ENCODE measurements around the gene MYL3.
A peak's percentile ranks its signal among the peaks of the same experiment; 100 is the strongest.

MYL3 gene

GRCh38 chr3:46883054-46883829 lies 20.0 kb upstream of the MYL3 start:
- DNase-seq (ENCODE audit: low read depth): no peak

GRCh38 chr3:46882377-46883053 lies 19.3 kb upstream of the MYL3 start:
- no peak for DNase-seq (ENCODE audit: low read depth)

GRCh38 chr3:46881596-46882376 lies 18.5 kb upstream of the MYL3 start:
- no peak for DNase-seq (ENCODE audit: low read depth)

- DNase-seq (ENCODE audit: low read depth): no peak
Observed at GRCh38 chr3:46880884-46881595, 17.8 kb upstream of the MYL3 start.

- peak; percentile 47 for DNase-seq (ENCODE audit: low read depth)
Observed at GRCh38 chr3:46878781-46879436, 15.7 kb upstream of the MYL3 start.

GRCh38 chr3:46877406-46878125 lies 14.3 kb upstream of the MYL3 start, which contains the start of gene PTH1R:
TSS of gene PTH1R (plus strand) at chr3:46877721. CDS start at chr3:46883560, 5,839 bp downstream.
- no peak for DNase-seq (ENCODE audit: low read depth)

- DNase-seq (ENCODE audit: low read depth): no peak
Observed at GRCh38 chr3:46876313-46877300, 13.4 kb upstream of the MYL3 start.

- no peak for DNase-seq (ENCODE audit: low read depth)
Observed at GRCh38 chr3:46875560-46875959, 12.3 kb upstream of the MYL3 start.

GRCh38 chr3:46874430-46874829 lies 11.2 kb upstream of the MYL3 start:
- no peak for DNase-seq (ENCODE audit: low read depth)

GRCh38 chr3:46873521-46873920 lies 10.3 kb upstream of the MYL3 start:
- DNase-seq (ENCODE audit: low read depth): no peak

GRCh38 chr3:46871222-46871621 lies 8.0 kb upstream of the MYL3 start:
- DNase-seq (ENCODE audit: low read depth): no peak

- no peak for DNase-seq (ENCODE audit: low read depth)
Observed at GRCh38 chr3:46870651-46871050, 7.4 kb upstream of the MYL3 start.

- no peak for DNase-seq (ENCODE audit: low read depth)
Observed at GRCh38 chr3:46869440-46869839, 6.2 kb upstream of the MYL3 start.

- DNase-seq (ENCODE audit: low read depth): no peak
Observed at GRCh38 chr3:46868948-46869347, 5.7 kb upstream of the MYL3 start.

- DNase-seq (ENCODE audit: low read depth): no peak
Observed at GRCh38 chr3:46868287-46868686, 5.0 kb upstream of the MYL3 start.

- DNase-seq (ENCODE audit: low read depth): no peak
Observed at GRCh38 chr3:46867550-46867898, 4.3 kb upstream of the MYL3 start.

GRCh38 chr3:46866720-46867549 lies 3.7 kb upstream of the MYL3 start:
- peak; percentile 27 for DNase-seq (ENCODE audit: low read depth)

- no peak for DNase-seq (ENCODE audit: low read depth)
Observed at GRCh38 chr3:46866032-46866595, 2.9 kb upstream of the MYL3 start.

All from HS-27A (cell line).